ENCODE measurements around the gene CD302. TPM values are rescaled to one million over a fixed set of nuclear protein-coding genes. Genes with fewer than 3 reads are reported as not detected.

CD302 gene
- total and polyA plus RNA-seq, 3 donors from 2014 or later = 18.3 to 26.4 (median 23.2) TPM

DNA sequence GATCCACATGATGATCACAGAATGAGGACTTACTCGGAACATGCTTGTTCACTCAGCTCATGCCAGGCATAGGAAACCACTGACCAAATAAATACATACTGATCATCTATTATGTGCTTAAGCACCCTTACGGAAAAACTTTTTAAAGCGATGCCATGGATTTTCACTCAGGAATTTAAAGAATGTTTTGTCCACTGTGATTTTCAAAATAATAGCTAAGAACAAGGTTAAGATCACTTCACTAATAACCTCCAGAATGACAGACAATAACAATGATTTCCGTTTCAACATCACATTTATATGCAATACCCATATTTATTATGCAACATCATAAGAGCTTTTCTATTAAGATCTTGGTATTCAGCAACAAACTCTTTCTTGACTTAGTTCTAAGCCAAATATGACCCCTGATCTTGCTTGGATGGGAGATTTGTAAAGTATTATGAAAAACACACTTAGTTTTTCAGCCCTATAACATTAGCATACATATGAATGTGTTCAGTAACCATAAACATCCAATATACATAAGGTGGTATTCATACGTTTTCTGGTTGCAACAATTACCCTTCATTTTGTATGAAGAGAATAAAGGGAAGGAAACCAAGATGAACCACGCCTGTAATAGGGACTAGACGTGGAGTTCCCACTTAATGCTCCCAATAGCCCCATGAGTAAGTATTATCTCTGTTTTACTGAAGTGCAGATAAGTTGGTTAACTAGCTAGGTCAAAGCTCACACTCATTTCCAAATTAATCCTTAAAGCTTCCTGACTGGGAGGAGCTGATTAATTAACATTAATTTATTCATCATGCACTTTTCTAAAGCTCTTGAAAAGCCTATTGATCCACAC, 1.9 kb downstream of the CD302 start:
- intact Hi-C loops (cut with DNase I; ENCODE audit: low total_unique reads) = no loop called here
- 50 to 53% methylated on average over 7 of the region's 7 CpGs for WGBS, 2 donors
- no peaks in the 10 kb centered on the region for H3K9me3 ChIP-seq
- peak overlapping the region in 1 of 2 donors; percentile 95 for H3K27ac ChIP-seq
- no peak overlapping the region for H3K4me3 ChIP-seq
- H3K4me1 ChIP-seq = peaks cover 14% of the 10 kb centered on the region
- H3K27me3 ChIP-seq = no peaks in the 10 kb centered on the region
- no peaks in the 10 kb centered on the region for H3K36me3 ChIP-seq (ENCODE audit: low read depth, missing control alignments)
- TF ChIP-seq CTCF (IDR thresholded peaks at IDR 0.05) (no peak), POLR2A (IDR thresholded peaks at IDR 0.05) (no peak)
- no peak for DNase-seq

- intact Hi-C loops (cut with DNase I; ENCODE audit: low total_unique reads) = no loop called here
- 73 to 79% methylated on average over 1 of the region's 1 CpG for WGBS, 2 donors
- Histone ChIP-seq H3K27me3 (no peaks in the 10 kb centered on the region), H3K4me3 (no peak overlapping the region), H3K36me3 (ENCODE audit: low read depth, missing control alignments) (no peaks in the 10 kb centered on the region), H3K4me1 (peaks cover 9% of the 10 kb centered on the region), H3K27ac (no peak overlapping the region), H3K9me3 (no peaks in the 10 kb centered on the region)
- no peak for DNase-seq
- TF ChIP-seq CTCF (IDR thresholded peaks at IDR 0.05) (no peak), POLR2A (IDR thresholded peaks at IDR 0.05) (no peak)
Measured at GRCh38 chr2:159793326-159793725, 4.7 kb downstream of the CD302 start.

- no peaks in the 10 kb centered on the region for H3K9me3 ChIP-seq
- H3K4me1 ChIP-seq = peaks cover 9% of the 10 kb centered on the region
- no peak for TF ChIP-seq POLR2A (IDR thresholded peaks at IDR 0.05)
- no peak for TF ChIP-seq CTCF (IDR thresholded peaks at IDR 0.05)
- H3K27me3 ChIP-seq = no peaks in the 10 kb centered on the region
- no peak overlapping the region for H3K27ac ChIP-seq
- no peak overlapping the region for H3K4me3 ChIP-seq
- intact Hi-C loops (cut with DNase I; ENCODE audit: low total_unique reads) = no loop called here
- WGBS, 2 donors = 87% methylated on average over 4 of the region's 4 CpGs
- no peaks in the 10 kb centered on the region for H3K36me3 ChIP-seq (ENCODE audit: low read depth, missing control alignments)
- DNase-seq = no peak
Measured at GRCh38 chr2:159792599-159792998, 5.4 kb downstream of the CD302 start.

DNA sequence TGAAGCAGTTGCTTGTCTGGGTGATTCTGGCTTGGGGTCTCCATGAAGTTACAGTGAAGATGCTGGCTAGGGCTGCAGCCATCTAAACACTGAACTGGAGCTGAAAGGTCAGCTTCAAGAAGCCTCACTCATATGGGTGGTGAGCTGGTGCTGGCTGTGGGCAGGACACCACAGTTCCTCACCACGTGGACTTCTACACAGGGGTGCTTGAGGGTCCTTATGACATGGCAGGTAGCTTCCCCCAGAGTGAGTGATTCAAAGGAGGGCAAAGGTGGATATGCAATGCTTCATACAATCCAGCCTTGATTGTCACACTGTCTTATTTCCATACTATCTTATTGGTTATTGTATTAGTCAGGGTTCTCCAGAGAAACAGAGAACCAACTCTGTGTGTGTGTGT, 6.0 kb downstream of the CD302 start:
- Histone ChIP-seq H3K27me3 (no peaks in the 10 kb centered on the region), H3K9me3 (no peaks in the 10 kb centered on the region), H3K4me3 (no peak overlapping the region), H3K4me1 (peaks cover 9% of the 10 kb centered on the region), H3K36me3 (ENCODE audit: low read depth, missing control alignments) (no peaks in the 10 kb centered on the region), H3K27ac (no peak overlapping the region)
- TF ChIP-seq POLR2A (IDR thresholded peaks at IDR 0.05) (no peak), CTCF (IDR thresholded peaks at IDR 0.05) (no peak)
- DNase-seq = no peak
- 57 to 100% methylated on average over 1 of the region's 1 CpG for WGBS, 2 donors
- intact Hi-C loops (cut with DNase I; ENCODE audit: low total_unique reads) = no loop called here

DNA sequence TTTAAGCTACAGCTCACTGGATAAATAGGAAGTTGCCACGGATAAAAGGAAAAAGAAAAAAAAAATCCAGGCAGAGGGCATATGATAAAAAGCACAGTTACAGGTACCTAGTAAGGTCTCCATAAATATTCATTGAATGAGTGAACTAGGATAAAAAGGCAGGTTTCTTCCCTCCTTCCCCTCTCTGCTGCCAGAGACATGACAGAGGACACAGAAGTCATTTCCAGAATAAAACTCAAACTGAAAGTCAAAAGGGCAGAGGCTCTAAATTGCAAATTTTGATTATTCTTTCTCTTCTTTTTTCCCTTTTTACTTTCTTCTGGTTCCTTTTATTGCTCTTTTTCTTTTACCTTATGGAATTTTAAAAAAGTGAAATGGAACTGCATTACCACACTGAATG, 7.7 kb downstream of the CD302 start:
- Histone ChIP-seq H3K9me3 (no peaks in the 10 kb centered on the region), H3K36me3 (ENCODE audit: low read depth, missing control alignments) (no peaks in the 10 kb centered on the region), H3K4me3 (no peak overlapping the region), H3K27me3 (no peaks in the 10 kb centered on the region), H3K4me1 (peaks cover 1% of the 10 kb centered on the region), H3K27ac (no peak overlapping the region)
- intact Hi-C loops (cut with DNase I; ENCODE audit: low total_unique reads) = no loop called here
- 42 to 66% methylated on average over 1 of the region's 1 CpG for WGBS, 2 donors
- TF ChIP-seq POLR2A (IDR thresholded peaks at IDR 0.05) (no peak), CTCF (IDR thresholded peaks at IDR 0.05) (no peak)
- DNase-seq = no peak

Measured in testis (tissue), 3 donors.